Measurements from ENCODE around the gene BOC. TPM values are rescaled to one million over a fixed set of nuclear protein-coding genes. Genes with fewer than 3 reads are reported as not detected.

The BOC gene
- total and polyA plus RNA-seq, 2 of the 8 experiments (the other 6 are each of a cell fraction or from before 2014, with no cell fraction given) = 6.9 to 9.3 TPM

GRCh38 chr3:113251817-113252216, 40.5 kb downstream of the BOC start (continued):
- TF ChIP-seq CHD7 (IDR thresholded peaks at IDR 0.05; ENCODE audit: insufficient replicate concordance, low read length) (no peak), KDM1A (IDR thresholded peaks at IDR 0.05; ENCODE audit: borderline replicate concordance, low read length) (no peak)
